ENCODE results near the gene TRIM37.
"Not testable (repeated sequence)": the region's sequence is repeated elsewhere in the genome, so short reads cannot be mapped to it uniquely, and the experiment has no call there.

TRIM37 gene, protein sequence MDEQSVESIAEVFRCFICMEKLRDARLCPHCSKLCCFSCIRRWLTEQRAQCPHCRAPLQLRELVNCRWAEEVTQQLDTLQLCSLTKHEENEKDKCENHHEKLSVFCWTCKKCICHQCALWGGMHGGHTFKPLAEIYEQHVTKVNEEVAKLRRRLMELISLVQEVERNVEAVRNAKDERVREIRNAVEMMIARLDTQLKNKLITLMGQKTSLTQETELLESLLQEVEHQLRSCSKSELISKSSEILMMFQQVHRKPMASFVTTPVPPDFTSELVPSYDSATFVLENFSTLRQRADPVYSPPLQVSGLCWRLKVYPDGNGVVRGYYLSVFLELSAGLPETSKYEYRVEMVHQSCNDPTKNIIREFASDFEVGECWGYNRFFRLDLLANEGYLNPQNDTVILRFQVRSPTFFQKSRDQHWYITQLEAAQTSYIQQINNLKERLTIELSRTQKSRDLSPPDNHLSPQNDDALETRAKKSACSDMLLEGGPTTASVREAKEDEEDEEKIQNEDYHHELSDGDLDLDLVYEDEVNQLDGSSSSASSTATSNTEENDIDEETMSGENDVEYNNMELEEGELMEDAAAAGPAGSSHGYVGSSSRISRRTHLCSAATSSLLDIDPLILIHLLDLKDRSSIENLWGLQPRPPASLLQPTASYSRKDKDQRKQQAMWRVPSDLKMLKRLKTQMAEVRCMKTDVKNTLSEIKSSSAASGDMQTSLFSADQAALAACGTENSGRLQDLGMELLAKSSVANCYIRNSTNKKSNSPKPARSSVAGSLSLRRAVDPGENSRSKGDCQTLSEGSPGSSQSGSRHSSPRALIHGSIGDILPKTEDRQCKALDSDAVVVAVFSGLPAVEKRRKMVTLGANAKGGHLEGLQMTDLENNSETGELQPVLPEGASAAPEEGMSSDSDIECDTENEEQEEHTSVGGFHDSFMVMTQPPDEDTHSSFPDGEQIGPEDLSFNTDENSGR

DNA sequence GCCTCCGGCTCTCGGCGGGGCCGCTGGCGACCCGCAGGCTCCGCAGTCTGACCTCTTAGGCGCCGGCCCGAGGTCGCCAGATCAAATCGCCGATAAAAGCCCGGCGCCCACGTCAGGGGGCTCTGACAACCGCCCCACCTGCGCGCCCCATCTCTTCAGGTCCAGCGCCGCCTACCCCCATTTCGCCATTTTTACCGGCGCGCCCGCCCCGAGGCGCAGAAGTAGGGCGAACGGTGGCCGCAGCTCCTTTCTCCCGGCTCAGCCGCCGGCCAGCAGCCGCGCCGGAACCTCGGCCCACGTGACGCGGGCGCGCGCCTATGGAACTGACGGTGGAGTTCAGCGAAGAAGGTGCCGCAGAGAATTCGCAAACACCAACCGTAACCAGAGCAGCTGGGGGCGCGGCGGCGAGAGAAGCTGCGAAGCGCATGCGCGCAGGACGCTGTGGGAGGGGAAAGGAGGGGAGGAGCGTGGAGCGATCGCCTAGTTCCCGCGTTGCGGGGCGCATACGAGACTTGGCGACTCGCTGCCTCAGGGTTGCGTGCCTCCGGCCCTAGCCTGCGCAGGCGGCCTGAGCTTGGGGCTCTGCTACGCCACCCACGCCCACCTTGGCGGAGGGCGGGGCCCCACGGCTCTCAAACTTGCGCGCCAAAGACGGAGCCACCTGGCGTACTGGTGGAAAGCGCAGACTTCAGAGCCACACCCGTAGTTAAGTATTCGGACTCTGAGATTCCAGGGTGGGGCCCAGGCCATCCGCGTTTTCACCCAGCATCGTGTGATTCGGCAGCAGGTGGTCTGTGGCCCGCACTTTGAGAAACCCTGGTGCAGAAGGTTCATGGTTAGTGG, at the start of gene TRIM37:
TRIM37 (minus strand) TSS at position 418 of the 843 bp plus-strand sequence. CDS start 419 bp downstream, outside the sequence.
- peak; percentile 98 for DNase-seq (ENCODE audit: low read depth in 2 of 2)

DNA sequence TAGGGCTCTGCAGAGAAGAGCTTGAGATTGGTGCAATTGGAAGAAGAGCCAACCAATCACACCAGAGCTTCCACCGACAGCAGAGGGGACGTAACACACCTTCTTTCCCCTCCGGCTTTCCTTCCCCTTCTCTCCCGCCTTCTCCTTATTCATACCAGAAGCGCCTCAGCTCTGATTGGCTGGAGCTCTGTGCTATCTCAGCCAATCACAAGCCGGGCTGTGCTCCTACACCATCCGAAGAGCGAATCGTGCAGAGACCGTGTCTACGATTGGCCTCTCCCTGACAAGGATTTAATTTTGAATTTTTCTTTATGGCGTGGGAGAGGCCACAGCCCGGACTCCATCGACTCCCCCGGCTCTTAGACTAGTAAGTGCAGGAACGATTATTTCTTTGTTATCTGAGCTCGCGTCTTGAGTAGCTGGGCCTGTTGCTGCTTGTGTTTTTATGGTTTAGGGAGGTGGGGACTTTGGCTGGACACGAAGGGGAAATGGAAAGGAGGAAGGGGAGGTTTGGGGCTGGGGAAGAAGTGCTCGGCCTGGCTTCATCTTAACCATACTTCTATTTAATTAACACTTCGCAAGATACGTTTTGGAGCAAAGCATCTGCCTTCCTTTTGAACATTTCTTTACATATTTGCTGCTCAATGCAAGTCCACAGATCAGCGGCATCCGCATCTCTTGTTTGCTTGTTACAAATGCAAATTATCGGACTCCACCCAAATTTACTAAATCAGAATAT, 48.9 kb upstream of the TRIM37 start, which contains the start of gene PRR11:
PRR11 (plus strand) TSS at position 308 of the 739 bp plus-strand sequence. CDS start 14,007 bp downstream, outside the sequence.
- DNase-seq (ENCODE audit: low read depth in 2 of 2): peak; percentile 76 to 79

DNA sequence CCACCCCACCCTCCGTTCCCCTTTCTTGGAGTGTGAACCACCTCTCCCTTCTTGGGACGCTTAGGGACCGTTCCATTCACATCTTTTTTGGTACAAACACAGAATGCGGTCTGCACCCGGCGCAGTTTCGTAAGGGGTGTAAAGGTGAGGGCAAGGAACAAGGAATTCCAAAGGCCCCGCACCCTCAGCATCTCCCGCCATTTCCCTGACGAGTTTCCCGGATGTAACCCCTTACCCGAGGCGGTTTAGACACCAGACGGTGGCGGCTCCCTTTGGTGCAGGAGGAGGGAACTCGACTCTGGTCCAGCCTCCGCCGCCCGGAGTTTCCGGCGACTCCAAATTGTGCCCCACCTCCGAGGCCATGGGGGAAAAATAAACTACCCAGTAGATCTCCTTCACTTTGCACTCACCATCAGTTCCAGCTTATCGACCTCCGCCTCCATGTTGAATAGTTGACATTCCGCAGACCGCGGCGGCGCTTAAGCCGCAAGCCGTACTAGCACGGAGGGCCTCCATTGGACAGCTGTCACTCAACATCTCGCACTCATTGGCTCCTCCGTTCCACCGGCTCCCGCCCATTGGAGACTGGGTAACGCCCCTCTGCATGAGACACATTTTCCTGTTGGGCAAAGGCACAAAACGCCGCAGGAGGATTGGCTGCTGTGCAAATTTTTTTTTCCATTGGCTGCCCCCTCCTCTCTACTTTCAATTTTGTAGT, 48.2 kb upstream of the TRIM37 start, which contains the start of gene SKA2:
SKA2 (minus strand) TSS at position 466 of the 718 bp plus-strand sequence; CDS start at position 443, 23 bp downstream.
- peak; percentile 93 for DNase-seq (ENCODE audit: low read depth in 2 of 2)

DNA sequence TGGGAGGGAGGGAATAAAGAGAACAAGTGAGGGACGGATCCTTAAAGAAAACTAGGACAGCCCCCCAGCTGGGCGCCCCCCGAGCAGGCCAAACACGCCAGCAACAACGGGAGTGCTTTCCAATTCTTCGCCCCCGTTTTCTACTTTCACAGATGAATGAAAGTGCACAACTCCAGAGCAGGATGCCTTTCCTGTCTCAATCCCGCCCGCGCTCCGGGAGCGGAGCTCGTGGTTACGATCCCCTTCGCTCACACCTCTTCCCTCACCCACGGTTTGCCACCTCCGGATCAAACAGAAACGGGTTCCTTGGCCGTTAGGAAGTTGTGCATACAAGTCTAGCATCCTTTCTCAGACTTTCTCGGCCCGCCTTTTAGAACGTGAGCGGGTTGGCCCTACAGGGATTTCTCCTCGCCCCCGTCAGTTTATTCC, 47.6 kb upstream of the TRIM37 start:
- no peak for DNase-seq (ENCODE audit: low read depth in 2 of 2)

DNA sequence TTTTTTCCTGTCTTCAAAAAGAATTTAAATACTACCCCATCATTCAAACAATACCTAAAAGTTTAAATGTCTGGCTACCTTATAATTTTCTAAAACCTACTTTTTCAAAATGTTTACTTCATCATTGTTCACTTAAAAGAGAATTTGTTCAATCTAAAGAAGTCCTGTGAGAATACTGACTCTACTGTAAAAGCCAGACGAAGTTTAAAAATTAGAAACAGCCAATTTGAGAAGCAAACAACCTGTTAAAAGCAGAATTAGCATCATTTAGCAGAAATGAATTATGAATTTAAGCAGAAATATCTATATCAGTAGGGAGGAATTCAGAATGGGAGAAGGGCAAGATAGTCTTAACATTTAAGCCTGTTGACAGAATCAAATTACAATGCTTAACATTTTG, 46.2 kb upstream of the TRIM37 start:
- DNase-seq (ENCODE audit: low read depth in 2 of 2): no peak

DNA sequence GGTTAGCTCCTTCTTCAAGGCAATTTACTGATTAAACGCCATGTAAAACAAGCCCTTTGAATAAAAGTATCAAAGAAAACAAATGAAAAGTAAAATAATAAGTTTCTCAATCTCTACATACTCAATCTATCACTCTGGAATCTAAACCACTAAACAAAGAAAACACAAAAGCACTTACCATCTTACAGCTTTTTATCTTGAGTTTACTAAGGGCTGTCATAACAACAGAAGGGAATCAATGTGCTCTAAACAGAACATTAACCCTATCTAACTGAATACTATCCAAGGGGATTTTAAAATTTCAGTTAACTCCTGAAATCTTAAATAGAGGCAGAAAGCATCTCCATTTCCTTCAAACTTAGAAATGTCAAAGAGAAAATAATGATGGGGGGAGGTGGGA, 44.9 kb upstream of the TRIM37 start:
- no peak for DNase-seq (ENCODE audit: low read depth in 2 of 2)

DNA sequence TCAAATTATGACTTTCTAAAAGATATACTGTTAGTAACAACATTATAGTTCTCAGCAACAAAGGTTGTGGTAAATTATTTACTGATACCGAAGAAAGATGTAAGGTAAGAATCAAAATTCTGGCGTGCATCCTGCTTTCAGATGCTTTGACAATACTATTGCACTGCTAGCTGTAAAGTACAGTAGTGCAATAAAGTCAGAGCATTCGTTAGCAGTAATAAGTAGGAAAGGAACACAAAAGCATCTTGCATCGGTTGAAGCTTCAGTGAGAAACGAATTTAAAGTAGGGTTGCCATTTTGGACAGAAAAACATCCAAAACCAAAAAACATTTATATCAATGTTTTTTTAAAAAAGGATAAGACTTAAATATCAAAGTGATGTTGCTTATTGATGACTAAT, 44.3 kb upstream of the TRIM37 start:
- no peak for DNase-seq (ENCODE audit: low read depth in 2 of 2)

DNA sequence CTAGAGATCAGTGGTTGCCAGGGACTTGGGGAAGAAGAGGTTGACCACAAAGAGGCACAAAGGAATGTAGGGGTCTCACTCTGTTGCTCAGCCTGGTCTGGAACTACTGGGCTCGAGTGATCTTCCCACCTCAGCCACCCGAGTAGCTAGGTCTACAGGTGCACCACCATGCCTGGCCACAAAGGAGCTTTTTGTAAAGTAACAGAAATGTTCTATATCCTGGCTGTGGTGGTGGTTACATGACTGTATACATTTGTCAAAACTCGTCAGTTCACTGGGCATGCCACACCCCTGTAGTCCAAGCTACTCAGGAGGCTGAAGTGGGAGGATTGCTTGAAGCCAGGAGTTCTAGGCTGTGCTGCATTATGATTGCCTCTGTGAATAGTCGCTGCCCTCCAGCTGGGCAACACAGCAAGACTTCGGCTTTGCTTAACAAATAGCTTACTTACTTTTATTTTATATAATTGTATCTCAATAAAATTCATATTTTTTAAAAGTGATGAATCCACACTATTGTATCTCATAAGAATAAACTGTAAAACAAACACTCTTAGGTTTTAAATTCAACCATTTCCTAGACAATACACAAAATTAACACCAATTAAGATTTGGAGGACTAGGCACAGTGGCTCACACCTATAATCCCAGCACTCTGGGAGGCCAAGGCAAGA, 43.3 kb upstream of the TRIM37 start:
- no peak for DNase-seq (ENCODE audit: low read depth in 2 of 2)

DNA sequence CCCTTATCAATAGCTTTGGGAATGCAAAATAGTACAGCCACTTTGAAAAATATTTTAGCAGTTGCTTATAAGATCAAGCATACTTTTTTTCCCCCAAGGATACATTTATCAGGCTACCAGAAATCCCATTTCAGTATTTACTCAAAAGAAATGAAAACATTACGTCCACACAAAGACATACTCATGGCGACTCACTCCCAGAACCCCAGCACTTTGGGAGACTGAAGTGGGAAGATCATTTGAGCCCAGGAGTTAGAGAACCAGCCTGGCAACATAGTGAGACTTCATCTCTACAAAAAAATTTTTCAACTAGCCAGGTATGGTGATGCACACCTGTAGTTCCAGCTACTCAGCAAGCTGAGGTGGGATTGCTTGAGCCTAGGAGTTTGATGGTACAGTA, 42.4 kb upstream of the TRIM37 start:
- no peak for DNase-seq (ENCODE audit: low read depth in 2 of 2)

DNA sequence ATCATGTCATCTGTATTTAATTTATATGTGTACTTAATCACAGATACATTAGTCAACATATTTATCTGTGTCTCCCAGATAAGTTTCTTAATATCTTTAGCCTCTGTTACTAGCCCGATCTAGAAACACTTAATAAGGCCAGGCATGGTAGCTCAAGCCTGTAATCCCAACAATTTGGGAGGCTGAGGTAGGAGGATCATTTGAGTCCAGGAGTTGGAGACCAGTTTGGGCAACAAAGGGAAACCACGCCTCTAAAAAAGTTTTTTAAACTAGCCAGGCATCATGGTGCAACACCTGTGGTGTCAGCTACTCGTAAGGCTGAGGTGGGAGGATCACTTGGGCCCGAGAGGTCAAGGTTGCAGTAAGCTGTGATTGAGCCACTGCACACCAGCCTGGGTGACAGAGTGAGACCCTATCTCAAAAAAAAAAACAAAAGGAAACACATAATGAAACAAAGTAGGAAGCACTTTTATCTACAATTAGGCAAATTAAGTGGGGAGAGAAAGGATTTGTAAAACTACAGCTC, 39.0 kb upstream of the TRIM37 start:
- no peak for DNase-seq (ENCODE audit: low read depth in 2 of 2)

DNA sequence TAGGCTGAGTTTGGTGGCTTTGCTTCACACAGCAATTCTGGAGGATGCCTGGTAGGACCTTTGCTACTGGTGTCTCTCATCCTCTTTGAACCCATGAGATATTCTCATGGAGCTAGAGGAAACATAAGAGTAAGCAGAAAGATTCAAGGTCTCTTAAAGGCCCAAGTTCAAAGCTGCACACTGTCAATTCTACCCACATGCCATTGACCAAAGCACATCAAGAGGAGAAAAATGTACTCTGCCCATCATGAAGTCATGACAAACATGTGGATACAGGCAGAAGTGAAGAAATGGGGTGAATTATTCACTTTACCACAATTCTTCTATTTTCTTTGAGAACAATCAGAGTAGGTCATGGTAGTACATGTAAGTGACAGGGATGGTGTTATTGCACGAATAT, 35.2 kb upstream of the TRIM37 start:
- no peak for DNase-seq (ENCODE audit: low read depth in 2 of 2)

DNA sequence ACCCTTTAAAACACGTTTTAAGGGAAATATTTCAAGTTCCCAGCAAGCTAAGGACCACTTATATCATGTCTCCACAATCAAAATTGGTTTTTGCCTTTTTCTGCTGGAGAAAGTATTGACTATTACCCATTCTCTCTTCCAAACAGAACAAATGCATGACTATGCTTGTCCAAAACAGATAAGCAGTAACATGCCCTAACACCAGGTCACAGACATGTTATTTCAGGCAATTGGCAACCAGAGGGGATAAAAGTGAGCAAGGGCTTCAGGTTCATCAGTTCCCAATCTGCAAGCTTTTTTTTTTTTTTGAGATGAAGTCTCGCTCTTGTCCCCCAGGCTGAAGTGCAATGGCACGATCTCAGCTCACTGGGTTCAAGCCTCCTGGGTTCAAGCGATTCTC, 33.3 kb upstream of the TRIM37 start:
- DNase-seq (ENCODE audit: low read depth in 2 of 2): no peak

DNA sequence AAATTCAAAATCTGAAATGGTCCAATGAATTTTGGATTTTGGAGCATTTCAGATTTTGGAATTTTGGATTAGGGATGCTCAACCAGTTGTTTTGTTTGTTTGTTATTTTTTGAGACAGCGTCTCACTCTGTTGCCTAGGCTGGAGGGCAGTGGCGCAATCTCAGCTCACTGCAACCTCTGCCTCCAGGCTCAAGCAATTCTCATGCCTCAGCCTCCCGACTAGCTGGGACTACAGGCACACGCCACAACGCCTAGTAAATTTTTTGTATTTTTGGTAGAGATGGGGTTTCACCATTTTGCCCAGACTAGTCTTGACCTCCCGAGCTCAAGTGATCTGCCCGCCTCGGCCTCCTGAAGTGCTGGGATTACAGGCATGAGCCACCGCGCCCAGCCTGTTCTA, 31.7 kb upstream of the TRIM37 start:
- not testable (repeated sequence) for DNase-seq (ENCODE audit: low read depth in 2 of 2)

DNA sequence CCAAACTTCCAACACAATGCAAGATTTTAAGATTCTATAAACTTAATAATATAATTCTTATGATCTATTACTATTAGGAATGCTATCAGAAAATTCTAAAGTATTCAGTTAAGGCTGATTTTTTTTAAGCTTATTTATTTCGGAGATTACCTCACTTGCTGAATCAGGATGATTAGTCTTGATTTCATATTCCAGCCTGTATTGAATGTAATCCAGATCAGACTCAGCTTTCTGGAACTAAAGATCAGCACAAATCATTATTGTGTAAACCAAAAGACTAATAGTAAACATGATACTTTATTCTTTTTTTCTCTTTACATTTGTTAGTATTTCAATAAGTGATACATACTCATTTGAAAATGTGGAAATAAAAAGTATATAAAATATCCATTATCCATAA, 24.5 kb upstream of the TRIM37 start:
- no peak for DNase-seq (ENCODE audit: low read depth in 2 of 2)

DNA sequence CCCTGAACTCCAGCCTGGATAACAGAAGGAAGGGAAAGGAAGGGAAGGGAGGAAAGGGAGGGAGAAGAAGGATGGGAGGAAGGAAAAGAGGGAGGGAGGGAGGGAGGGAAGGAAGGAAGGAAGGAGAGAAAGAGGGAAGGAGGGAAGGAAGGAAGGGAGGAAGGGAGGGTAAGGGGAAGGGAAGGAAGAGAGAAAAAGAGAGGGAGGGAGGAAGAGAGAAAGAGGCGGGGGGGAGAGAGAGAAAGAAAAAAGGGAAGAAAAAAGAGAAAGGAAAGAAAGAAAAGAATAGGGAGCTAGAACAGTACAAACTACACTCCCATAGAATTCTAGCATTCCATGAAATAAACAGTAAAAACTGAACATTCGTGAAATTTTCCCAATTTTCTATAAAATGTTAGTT, 23.1 kb upstream of the TRIM37 start:
- DNase-seq (ENCODE audit: low read depth in 2 of 2): no peak

DNA sequence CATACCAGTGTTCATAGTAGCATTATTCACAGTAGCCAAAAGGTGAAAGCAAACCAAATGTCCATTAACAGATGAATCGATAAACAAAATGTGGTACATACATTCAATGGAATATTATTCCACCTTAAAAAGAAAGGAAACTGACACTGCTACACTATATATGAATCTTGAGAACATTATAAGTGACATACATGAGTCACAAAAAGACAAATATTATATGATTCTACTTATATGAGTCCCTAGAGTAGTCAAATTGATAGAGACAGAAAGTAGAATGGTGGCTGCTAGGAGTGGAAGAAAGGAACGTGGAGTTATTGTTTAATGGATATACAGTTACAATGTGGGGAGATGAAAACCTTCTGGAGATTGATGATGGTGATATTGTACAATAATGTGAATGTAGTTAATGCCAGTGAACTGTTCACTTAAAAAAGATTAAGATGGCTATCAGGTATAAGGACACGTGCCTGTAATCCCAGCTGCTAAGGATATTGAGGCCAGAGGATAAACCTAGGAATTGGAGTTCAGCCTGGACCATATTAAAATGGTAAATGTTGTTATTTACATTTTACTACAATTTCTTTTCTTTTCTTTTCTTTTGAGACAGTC, 20.2 kb upstream of the TRIM37 start:
- DNase-seq (ENCODE audit: low read depth in 2 of 2): no peak

DNA sequence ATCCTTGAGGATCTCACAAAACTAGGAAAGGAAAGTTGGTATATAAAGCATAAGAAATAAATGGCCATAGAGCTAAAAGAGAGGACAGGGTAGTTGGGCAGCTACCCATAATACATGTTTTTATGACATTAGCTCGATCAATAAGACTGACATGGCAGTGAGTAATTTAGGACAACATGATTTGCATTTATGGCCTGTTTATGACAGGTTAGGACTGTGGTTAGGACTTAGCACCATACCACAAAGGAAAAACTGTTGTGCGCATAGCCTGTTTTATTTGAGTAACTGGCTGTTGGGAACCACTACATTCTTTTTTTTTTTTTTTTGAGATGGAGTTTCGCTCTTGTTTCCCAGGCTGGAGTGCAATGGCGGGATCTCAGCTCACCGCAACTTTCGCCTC, 18.0 kb upstream of the TRIM37 start:
- no peak for DNase-seq (ENCODE audit: low read depth in 2 of 2)

DNA sequence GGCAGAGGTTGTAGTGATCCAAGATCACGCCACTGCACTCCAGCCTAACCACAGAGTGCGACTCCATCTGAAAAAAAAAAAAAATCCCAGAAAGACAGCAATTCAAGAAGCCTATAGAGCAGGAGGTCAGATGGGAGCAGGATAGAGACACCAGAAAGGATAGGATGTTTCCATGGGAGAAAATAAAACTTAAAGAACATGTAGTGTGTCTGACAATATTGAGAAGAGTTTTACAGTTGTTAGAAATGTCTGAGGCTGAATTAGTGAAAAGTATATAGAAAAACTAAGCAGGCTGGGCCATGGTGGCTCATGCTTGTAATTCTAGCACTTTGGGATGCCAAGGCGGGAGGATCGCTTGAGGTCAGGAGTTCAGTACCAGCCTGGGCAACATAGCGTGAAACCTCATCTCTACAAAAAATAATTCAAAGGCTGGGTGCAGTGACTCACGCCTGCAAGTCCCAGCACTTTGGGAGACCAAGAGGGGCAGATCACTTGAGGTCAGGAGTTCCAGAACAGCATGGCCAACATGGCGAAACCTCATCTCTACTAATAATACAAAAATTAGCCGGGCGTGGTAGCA, 15.3 kb upstream of the TRIM37 start:
- DNase-seq (ENCODE audit: low read depth in 2 of 2): no peak

Data from stimulated activated CD8-positive, alpha-beta memory T cell treated with anti-CD3 and anti-CD28 coated beads, Interleukin-2, amount 100 ng/mL, for 1 hour (primary cell).